ENCODE results near the gene CMIP.

The CMIP gene

GRCh38 chr16:81703177-81704155 is 258.9 kb downstream of the CMIP start:
- peak; percentile 87 for DNase-seq (ENCODE audit: low read depth)

GRCh38 chr16:81705261-81705660 is 260.7 kb downstream of the CMIP start:
- DNase-seq (ENCODE audit: low read depth) = no peak

GRCh38 chr16:81706327-81707295 is 262.0 kb downstream of the CMIP start:
- DNase-seq (ENCODE audit: low read depth) = no peak

- no peak for DNase-seq (ENCODE audit: low read depth)
Measured at GRCh38 chr16:81707411-81708265, 263.0 kb downstream of the CMIP start.

- DNase-seq (ENCODE audit: low read depth) = no peak
Measured at GRCh38 chr16:81708266-81709015, 263.8 kb downstream of the CMIP start.

- no peak for DNase-seq (ENCODE audit: low read depth)
Measured at GRCh38 chr16:81709016-81709900, 264.6 kb downstream of the CMIP start.

GRCh38 chr16:81710044-81710443 is 265.4 kb downstream of the CMIP start:
- DNase-seq (ENCODE audit: low read depth) = no peak

GRCh38 chr16:81710596-81710995 is 266.0 kb downstream of the CMIP start:
- no peak for DNase-seq (ENCODE audit: low read depth)

- peak; percentile 82 for DNase-seq (ENCODE audit: low read depth)
Measured at GRCh38 chr16:81711657-81712319, 267.2 kb downstream of the CMIP start.

GRCh38 chr16:81712681-81713080 is 268.1 kb downstream of the CMIP start:
- DNase-seq (ENCODE audit: low read depth) = no peak

- no peak for DNase-seq (ENCODE audit: low read depth)
Measured at GRCh38 chr16:81713295-81713772, 268.7 kb downstream of the CMIP start.

GRCh38 chr16:81713796-81714195 is 269.2 kb downstream of the CMIP start:
- DNase-seq (ENCODE audit: low read depth) = no peak

GRCh38 chr16:81714583-81714982 is 270.0 kb downstream of the CMIP start:
- DNase-seq (ENCODE audit: low read depth) = no peak

GRCh38 chr16:81715358-81716196 is 271.0 kb downstream of the CMIP start:
- DNase-seq (ENCODE audit: low read depth) = no peak

- DNase-seq (ENCODE audit: low read depth) = no peak
Measured at GRCh38 chr16:81716478-81717225, 272.0 kb downstream of the CMIP start.

- DNase-seq (ENCODE audit: low read depth) = no peak
Measured at GRCh38 chr16:81717662-81718189, 273.1 kb downstream of the CMIP start.

- DNase-seq (ENCODE audit: low read depth) = no peak
Measured at GRCh38 chr16:81718637-81719036, 274.0 kb downstream of the CMIP start.

Data from non-pigmented ciliary epithelial cell (primary cell).